GM12872 (cell line): ENCODE data around the gene UMODL1.

Experiments
- CTCF ChIP-seq: IDR thresholded peaks from 3 replicates; pipeline ENCODE4 v1.5.1; 2011; ENCODE audit warnings: low read depth, mild to moderate bottlenecking, low read length, moderate library complexity; ENCODE audit not compliant: insufficient read depth

The UMODL1 gene

GRCh38 chr21:42084079-42084478, 13.0 kb downstream of the UMODL1 start:
- no peak for TF ChIP-seq CTCF

- TF ChIP-seq CTCF: no peak
These were observed 14.3 kb downstream of the UMODL1 start for GRCh38 chr21:42085246-42086077.

GRCh38 chr21:42086969-42087368, 15.9 kb downstream of the UMODL1 start:
- TF ChIP-seq CTCF: no peak

- no peak for TF ChIP-seq CTCF
These were observed 17.0 kb downstream of the UMODL1 start for GRCh38 chr21:42088148-42088547.

- TF ChIP-seq CTCF: no peak
These were observed 17.5 kb downstream of the UMODL1 start for GRCh38 chr21:42088658-42089057.

GRCh38 chr21:42089093-42089631, 18.0 kb downstream of the UMODL1 start:
- TF ChIP-seq CTCF: no peak

- no peak for TF ChIP-seq CTCF
These were observed 18.7 kb downstream of the UMODL1 start for GRCh38 chr21:42089665-42090310.
